C4-2B (cell line): ENCODE data around the gene MAP7D2.

ENCODE experiments used
- H3K27ac ChIP-seq: fragments of 450-650 bp; 2 replicates; pipeline ENCODE4 v1.5.1; 2017
- CTCF ChIP-seq: fragments of 450-650 bp; conservative IDR thresholded peaks from 2 replicates; pipeline ENCODE4 v1.5.1; 2017; ENCODE audit warnings: mild to moderate bottlenecking
- ZFX ChIP-seq: fragments of 450-650 bp; IDR thresholded peaks from 2 replicates; pipeline ENCODE4 v1.6.1; 2017

Gene MAP7D2

GRCh38 chrX:20143111-20143510, 26.4 kb upstream of the MAP7D2 start:
- no peak overlapping the region for H3K27ac ChIP-seq
- no peak for TF ChIP-seq ZFX
- no peak for TF ChIP-seq CTCF

GRCh38 chrX:20141281-20142220, 24.8 kb upstream of the MAP7D2 start, which contains the start of gene EIF1AX:
TSS of gene EIF1AX (minus strand) at chrX:20141838. CDS start at chrX:20141640, 198 bp downstream.
- no peak for TF ChIP-seq CTCF
- TF ChIP-seq ZFX = 0 out of 2 replicates have a peak, but pooled peaks have one; percentile 15
- H3K27ac ChIP-seq = peak within 1 kb of the TSS; percentile 91

GRCh38 chrX:20140420-20140819, 23.7 kb upstream of the MAP7D2 start:
- no peak overlapping the region for H3K27ac ChIP-seq
- no peak for TF ChIP-seq ZFX
- no peak for TF ChIP-seq CTCF

GRCh38 chrX:20139966-20140365, 23.3 kb upstream of the MAP7D2 start:
- no peak overlapping the region for H3K27ac ChIP-seq
- TF ChIP-seq ZFX (no peak), CTCF (no peak)

GRCh38 chrX:20135944-20136343, 19.2 kb upstream of the MAP7D2 start:
- TF ChIP-seq CTCF (no peak), ZFX (no peak)
- no peak overlapping the region for H3K27ac ChIP-seq

- H3K27ac ChIP-seq = no peak overlapping the region
- no peak for TF ChIP-seq ZFX
- TF ChIP-seq CTCF = no peak
Observed at GRCh38 chrX:20132666-20133065, 16.0 kb upstream of the MAP7D2 start.

GRCh38 chrX:20130357-20130756, 13.7 kb upstream of the MAP7D2 start:
- H3K27ac ChIP-seq = no peak overlapping the region

More at GRCh38 chrX:20130357-20130756, 13.7 kb upstream of the MAP7D2 start:
- TF ChIP-seq ZFX (no peak), CTCF (no peak)
